ENCODE data around the gene BLTP1.
"Not testable (repeated sequence)": the region's sequence is repeated elsewhere in the genome, so short reads cannot be mapped to it uniquely, and the experiment has no call there.

BLTP1 gene, protein sequence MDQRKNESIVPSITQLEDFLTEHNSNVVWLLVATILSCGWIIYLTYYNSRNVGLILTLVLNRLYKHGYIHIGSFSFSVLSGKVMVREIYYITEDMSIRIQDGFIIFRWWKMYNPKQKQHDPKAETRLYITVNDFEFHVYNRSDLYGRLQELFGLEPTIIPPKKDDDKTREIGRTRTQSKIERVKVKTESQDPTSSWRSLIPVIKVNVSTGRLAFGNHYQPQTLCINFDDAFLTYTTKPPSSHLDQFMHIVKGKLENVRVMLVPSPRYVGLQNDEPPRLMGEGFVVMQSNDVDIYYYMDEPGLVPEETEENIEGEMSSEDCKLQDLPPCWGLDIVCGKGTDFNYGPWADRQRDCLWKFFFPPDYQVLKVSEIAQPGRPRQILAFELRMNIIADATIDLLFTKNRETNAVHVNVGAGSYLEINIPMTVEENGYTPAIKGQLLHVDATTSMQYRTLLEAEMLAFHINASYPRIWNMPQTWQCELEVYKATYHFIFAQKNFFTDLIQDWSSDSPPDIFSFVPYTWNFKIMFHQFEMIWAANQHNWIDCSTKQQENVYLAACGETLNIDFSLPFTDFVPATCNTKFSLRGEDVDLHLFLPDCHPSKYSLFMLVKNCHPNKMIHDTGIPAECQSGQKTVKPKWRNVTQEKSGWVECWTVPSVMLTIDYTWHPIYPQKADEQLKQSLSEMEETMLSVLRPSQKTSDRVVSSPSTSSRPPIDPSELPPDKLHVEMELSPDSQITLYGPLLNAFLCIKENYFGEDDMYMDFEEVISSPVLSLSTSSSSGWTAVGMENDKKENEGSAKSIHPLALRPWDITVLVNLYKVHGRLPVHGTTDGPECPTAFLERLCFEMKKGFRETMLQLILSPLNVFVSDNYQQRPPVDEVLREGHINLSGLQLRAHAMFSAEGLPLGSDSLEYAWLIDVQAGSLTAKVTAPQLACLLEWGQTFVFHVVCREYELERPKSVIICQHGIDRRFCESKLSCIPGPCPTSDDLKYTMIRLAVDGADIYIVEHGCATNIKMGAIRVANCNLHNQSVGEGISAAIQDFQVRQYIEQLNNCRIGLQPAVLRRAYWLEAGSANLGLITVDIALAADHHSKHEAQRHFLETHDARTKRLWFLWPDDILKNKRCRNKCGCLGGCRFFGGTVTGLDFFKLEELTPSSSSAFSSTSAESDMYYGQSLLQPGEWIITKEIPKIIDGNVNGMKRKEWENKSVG (N-terminal part only)

DNA sequence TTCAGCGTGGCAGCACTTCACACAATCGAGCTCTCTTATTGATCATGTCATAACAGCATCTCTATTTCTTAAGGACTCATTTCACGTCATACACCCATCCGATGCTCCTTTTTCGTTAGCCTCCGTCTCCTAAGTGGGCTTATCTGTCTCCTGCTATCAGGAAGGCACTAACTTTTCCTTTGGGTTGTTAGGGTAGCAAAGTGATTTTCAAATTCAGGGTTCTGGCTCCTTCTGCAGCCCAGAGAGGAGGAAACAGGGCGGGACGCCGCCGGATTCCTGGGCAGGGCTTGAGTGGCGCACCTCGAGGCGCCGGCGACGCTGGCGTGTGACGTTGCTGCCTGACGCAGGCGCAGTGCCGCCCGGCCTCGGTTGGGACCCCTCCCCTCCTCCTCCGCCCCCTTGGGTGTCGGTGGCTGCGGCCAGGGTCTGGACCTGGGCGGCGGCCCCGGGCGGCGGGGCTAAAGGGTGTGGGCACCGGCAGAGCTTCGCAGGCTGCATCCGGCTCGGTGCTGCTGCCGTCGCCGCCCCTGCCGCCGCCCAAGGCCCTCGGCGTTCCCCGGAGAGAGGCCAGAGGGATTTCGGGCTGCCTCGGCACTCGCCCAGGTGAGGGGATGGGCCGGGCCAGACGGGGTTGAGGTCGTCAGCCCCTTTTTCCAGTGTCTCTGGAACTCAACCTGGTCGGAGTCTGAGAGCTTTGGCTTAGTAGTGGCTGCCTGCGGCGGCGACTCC lies at the start of gene BLTP1:
BLTP1 (plus strand) TSS at position 350 of the 729 bp plus-strand sequence. CDS start 18,317 bp downstream, outside the sequence.
- H3K27ac ChIP-seq (ENCODE audit: low read depth, low read length, poor library complexity, severe bottlenecking), result peak within 1 kb of the TSS; percentile 54
- H3K4me3 ChIP-seq (ENCODE audit: low read depth, low read length, poor library complexity, severe bottlenecking), result peak within 1 kb of the TSS; percentile 97
- no peaks in the 10 kb centered on the region for H4K20me1 ChIP-seq (ENCODE audit: insufficient read depth, low read length)
- peak within 1 kb of the TSS; percentile 61 for H2AFZ ChIP-seq (ENCODE audit: low read length)
- peak within 1 kb of the TSS; percentile 83 for H3K4me2 ChIP-seq (ENCODE audit: low read length)
- no peaks in the 10 kb centered on the region for H3K9me3 ChIP-seq (ENCODE audit: low read length)
- H3K79me2 ChIP-seq (ENCODE audit: insufficient read depth, low read length), result no peaks in the 10 kb centered on the region
- H3K36me3 ChIP-seq (ENCODE audit: insufficient read depth, low read length), result peaks cover 1% of the 10 kb centered on the region
- no peak for TF ChIP-seq EZH2 (IDR thresholded peaks at IDR 0.05; ENCODE audit: borderline replicate concordance, low read length)
- TF ChIP-seq, protein P1, sequence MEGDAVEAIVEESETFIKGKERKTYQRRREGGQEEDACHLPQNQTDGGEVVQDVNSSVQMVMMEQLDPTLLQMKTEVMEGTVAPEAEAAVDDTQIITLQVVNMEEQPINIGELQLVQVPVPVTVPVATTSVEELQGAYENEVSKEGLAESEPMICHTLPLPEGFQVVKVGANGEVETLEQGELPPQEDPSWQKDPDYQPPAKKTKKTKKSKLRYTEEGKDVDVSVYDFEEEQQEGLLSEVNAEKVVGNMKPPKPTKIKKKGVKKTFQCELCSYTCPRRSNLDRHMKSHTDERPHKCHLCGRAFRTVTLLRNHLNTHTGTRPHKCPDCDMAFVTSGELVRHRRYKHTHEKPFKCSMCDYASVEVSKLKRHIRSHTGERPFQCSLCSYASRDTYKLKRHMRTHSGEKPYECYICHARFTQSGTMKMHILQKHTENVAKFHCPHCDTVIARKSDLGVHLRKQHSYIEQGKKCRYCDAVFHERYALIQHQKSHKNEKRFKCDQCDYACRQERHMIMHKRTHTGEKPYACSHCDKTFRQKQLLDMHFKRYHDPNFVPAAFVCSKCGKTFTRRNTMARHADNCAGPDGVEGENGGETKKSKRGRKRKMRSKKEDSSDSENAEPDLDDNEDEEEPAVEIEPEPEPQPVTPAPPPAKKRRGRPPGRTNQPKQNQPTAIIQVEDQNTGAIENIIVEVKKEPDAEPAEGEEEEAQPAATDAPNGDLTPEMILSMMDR (IDR thresholded peaks at IDR 0.05; ENCODE audit: low read length), result no peak
- H3K4me1 ChIP-seq (ENCODE audit: insufficient read depth, low read length, severe bottlenecking), result peaks cover 28% of the 10 kb centered on the region
- H3K9ac ChIP-seq (ENCODE audit: low read length), result peak within 1 kb of the TSS; percentile 84
- H3K9me2 ChIP-seq (ENCODE audit: low read depth, low read length), result no peaks in the 10 kb centered on the region
- no peaks in the 10 kb centered on the region for H3K27me3 ChIP-seq (ENCODE audit: insufficient read depth, low read length)
- H3F3A ChIP-seq (ENCODE audit: insufficient read depth, low read length), result no peaks in the 10 kb centered on the region

DNA sequence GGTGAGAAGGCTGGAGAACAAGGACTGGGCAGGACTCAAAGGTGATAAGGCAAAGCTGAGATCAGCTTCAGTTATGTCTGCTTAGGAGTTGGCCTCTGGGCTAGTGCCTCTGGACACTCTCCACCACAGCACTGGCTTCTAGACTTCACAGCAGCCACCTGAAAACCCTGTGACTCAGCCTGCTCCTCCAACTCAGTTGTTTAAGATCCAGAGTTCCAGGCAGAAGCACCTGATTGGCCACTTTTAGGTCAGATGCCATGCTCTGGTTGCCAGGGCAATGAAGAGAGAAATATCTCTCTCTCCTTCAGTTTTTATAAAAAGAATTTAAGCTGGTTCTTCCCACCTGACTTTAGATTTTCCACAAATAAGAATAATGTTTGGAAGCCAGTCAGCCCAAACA lies 47.9 kb upstream of the BLTP1 start:
- Histone ChIP-seq H2AFZ (ENCODE audit: low read length) (no peak overlapping the region), H3K36me3 (ENCODE audit: insufficient read depth, low read length) (no peaks in the 10 kb centered on the region), H3K9me3 (ENCODE audit: low read length) (no peaks in the 10 kb centered on the region), H3F3A (ENCODE audit: insufficient read depth, low read length) (no peaks in the 10 kb centered on the region), H3K4me1 (ENCODE audit: insufficient read depth, low read length, severe bottlenecking) (no peaks in the 10 kb centered on the region), H3K4me3 (ENCODE audit: low read depth, low read length, poor library complexity, severe bottlenecking) (no peak overlapping the region), H3K79me2 (ENCODE audit: insufficient read depth, low read length) (no peaks in the 10 kb centered on the region), H3K9ac (ENCODE audit: low read length) (no peak overlapping the region), H3K9me2 (ENCODE audit: low read depth, low read length) (no peaks in the 10 kb centered on the region), H4K20me1 (ENCODE audit: insufficient read depth, low read length) (no peaks in the 10 kb centered on the region), H3K4me2 (ENCODE audit: low read length) (no peak overlapping the region), H3K27me3 (ENCODE audit: insufficient read depth, low read length) (no peaks in the 10 kb centered on the region), H3K27ac (ENCODE audit: low read depth, low read length, poor library complexity, severe bottlenecking) (no peak overlapping the region)
- TF ChIP-seq, protein P1 (IDR thresholded peaks at IDR 0.05; ENCODE audit: low read length), result no peak

DNA sequence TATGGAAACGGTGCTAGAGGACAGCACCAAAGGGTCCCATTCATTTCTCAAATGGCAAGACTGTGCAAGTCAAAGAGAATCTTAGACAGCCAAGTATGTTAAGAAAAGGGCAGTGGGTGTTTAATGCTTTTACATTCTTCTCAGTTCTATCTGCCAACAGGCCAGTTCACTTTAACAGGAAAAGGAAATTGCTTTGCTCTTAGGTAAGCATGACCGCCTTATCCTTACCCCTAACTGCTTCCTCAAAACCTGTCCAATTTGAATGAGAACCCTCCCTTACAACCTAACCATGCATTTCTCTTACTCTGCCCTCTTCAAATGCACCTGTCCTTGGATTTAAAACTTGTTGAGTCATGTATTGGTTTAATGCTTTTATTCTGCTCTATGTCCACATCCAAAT lies 44.5 kb upstream of the BLTP1 start:
- H3K9me2 ChIP-seq (ENCODE audit: low read depth, low read length), result no peaks in the 10 kb centered on the region
- no peaks in the 10 kb centered on the region for H3K36me3 ChIP-seq (ENCODE audit: insufficient read depth, low read length)
- no peaks in the 10 kb centered on the region for H3K4me1 ChIP-seq (ENCODE audit: insufficient read depth, low read length, severe bottlenecking)
- H3K4me3 ChIP-seq (ENCODE audit: low read depth, low read length, poor library complexity, severe bottlenecking), result no peak overlapping the region
- H3K9ac ChIP-seq (ENCODE audit: low read length), result no peak overlapping the region
- H2AFZ ChIP-seq (ENCODE audit: low read length), result no peak overlapping the region
- H3K27me3 ChIP-seq (ENCODE audit: insufficient read depth, low read length), result no peaks in the 10 kb centered on the region
- H4K20me1 ChIP-seq (ENCODE audit: insufficient read depth, low read length), result no peaks in the 10 kb centered on the region
- no peaks in the 10 kb centered on the region for H3K79me2 ChIP-seq (ENCODE audit: insufficient read depth, low read length)
- TF ChIP-seq EZH2 (IDR thresholded peaks at IDR 0.05; ENCODE audit: borderline replicate concordance, low read length), result no peak
- TF ChIP-seq, protein P1 (IDR thresholded peaks at IDR 0.05; ENCODE audit: low read length), result no peak
- H3K9me3 ChIP-seq (ENCODE audit: low read length), result no peaks in the 10 kb centered on the region
- no peaks in the 10 kb centered on the region for H3F3A ChIP-seq (ENCODE audit: insufficient read depth, low read length)
- no peak overlapping the region for H3K27ac ChIP-seq (ENCODE audit: low read depth, low read length, poor library complexity, severe bottlenecking)
- H3K4me2 ChIP-seq (ENCODE audit: low read length), result no peak overlapping the region

DNA sequence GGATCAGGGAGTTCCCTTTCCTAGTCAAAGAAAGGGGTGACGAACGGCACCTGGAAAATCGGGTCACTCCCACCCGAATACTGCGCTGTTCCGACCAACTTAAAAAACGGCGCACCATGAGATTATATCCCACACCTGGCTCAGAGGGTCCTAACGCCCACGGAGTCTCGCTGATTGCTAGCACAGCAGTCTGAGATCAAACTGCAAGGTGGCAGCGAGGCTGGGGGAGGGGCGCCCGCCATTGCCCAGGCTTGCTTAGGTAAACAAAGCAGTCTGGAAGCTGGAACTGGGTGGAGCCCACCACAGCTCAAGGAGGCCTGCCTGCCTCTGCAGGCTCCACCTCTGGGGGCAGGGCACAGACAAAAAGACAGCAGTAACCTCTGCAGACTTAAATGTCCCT lies 41.8 kb upstream of the BLTP1 start:
- not testable (repeated sequence) for H3K79me2 ChIP-seq (ENCODE audit: insufficient read depth, low read length); H4K20me1 ChIP-seq (ENCODE audit: insufficient read depth, low read length); H3K9me2 ChIP-seq (ENCODE audit: low read depth, low read length); H3K4me1 ChIP-seq (ENCODE audit: insufficient read depth, low read length, severe bottlenecking); H3K27ac ChIP-seq (ENCODE audit: low read depth, low read length, poor library complexity, severe bottlenecking); H3K27me3 ChIP-seq (ENCODE audit: insufficient read depth, low read length); H3K9me3 ChIP-seq (ENCODE audit: low read length); H3K36me3 ChIP-seq (ENCODE audit: insufficient read depth, low read length); H3K9ac ChIP-seq (ENCODE audit: low read length); H3F3A ChIP-seq (ENCODE audit: insufficient read depth, low read length); H3K4me3 ChIP-seq (ENCODE audit: low read depth, low read length, poor library complexity, severe bottlenecking); H2AFZ ChIP-seq (ENCODE audit: low read length); H3K4me2 ChIP-seq (ENCODE audit: low read length)

Measured in OCI-LY1 (cell line).